IgD-negative memory B cell (primary cell): ENCODE data around the gene HYAL1. TPM values are rescaled to one million over a fixed set of nuclear protein-coding genes. Genes with fewer than 3 reads are reported as not detected.
A peak's percentile ranks its signal among the peaks of the same experiment; 100 is the strongest.

Experiments
- H3K27ac Mint-ChIP-seq, 3 donors: one replicate each; pipeline ENCODE4 v1.8.0; 2020 to 2022; ENCODE audit warnings: mild to moderate bottlenecking in 3 of 3, mixed read lengths in 3 of 3, moderate library complexity in 1 of 3
- H3K27me3 Mint-ChIP-seq: one replicate; pipeline ENCODE4 v1.8.0; 2021; ENCODE audit warnings: mixed read lengths
- H3K36me3 Mint-ChIP-seq: one replicate; pipeline ENCODE4 v1.8.0; 2020; ENCODE audit warnings: mild to moderate bottlenecking, mixed read lengths
- H3K4me1 Mint-ChIP-seq, 3 donors: one replicate each; pipeline ENCODE4 v1.8.0; 2020 to 2022; ENCODE audit warnings: mixed read lengths in 3 of 3, mild to moderate bottlenecking in 1 of 3
- H3K4me3 Mint-ChIP-seq, 4 donors: one replicate each; pipeline ENCODE4 v1.8.0; 2020 to 2022; ENCODE audit warnings: mild to moderate bottlenecking in 4 of 4, mixed read lengths in 4 of 4, moderate library complexity in 3 of 4
- H3K9me3 Mint-ChIP-seq, 3 donors: one replicate each; pipeline ENCODE4 v1.8.0; 2020 to 2021; ENCODE audit warnings: mixed read lengths in 3 of 3, mild to moderate bottlenecking in 1 of 3
- polyA plus RNA-seq: library from polyadenylated mRNA; unstranded; fragments of 300-500 nt; fragmentation: Illumina TruSeq; gene quantifications from one replicate; pipeline ENCODE4 v1.2.3, GENCODE V29; 2021

HYAL1 gene
- polyA plus RNA-seq, 1 donor from 2014 or later, result 0.14 TPM

DNA sequence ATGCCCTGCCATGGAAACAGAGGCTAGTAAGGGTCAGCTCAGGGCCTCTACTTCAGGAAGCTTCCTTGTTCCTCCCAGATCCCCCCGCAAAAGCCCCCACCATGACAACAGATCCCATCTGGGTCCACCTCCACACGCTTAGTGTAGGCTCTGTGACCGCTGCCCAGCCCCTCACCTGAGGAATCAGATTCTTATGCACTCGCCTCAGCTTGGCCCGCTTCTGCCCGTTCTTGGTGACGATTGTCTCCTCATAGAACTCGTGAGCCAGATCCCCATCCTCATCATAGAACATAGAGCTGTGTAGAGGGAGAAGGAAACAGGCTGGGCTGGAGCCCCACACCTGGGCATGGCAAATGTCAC is 22.8 kb upstream of the HYAL1 start:
- Mint-ChIP-seq H3K36me3 (no peaks in the 10 kb centered on the region), H3K27me3 (no peaks in the 10 kb centered on the region), H3K27ac (no peak overlapping the region), H3K4me1 (peaks cover 11 to 19% (median 17%) of the 10 kb centered on the region in 3 donors), H3K4me3 (peak overlapping the region in 2 of 4 donors; percentile 81 to 92), H3K9me3 (no peaks in the 10 kb centered on the region)

DNA sequence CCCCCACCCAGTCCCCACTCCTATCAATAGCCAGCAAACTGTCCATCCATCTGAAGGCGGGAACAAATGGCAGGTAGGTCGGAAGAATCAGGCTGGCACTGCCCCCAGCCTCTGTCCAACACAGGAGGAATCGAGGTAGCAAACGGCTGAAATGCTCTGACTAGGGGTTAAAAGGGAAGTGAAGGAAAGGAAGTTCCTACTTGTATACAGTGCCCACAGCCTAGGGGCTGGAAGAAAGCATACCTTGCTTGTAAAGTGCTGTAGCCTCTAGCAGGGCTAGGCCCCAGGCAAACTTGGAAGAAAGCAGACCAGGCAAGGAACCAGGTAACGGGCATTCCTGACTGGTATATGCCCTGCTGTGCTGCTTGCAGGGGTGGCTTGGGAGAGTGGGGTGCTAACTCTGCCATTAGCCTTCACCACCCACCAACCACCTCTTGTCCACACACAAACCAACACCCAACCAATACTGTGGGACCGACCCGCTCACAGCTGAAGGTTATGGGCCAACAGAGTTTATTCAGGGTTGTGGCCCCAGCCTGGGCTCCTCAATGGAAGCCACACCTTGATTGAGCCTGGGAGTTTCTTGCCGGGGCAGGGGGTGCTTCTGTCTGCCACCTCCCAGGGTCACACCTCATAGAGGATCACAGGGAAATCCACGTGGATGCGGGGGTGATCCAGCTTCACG is 22.3 kb upstream of the HYAL1 start:
- H3K9me3 Mint-ChIP-seq, result no peaks in the 10 kb centered on the region
- no peaks in the 10 kb centered on the region for H3K36me3 Mint-ChIP-seq
- no peak overlapping the region for H3K27ac Mint-ChIP-seq
- H3K27me3 Mint-ChIP-seq, result no peaks in the 10 kb centered on the region
- peaks cover 11 to 19% (median 19%) of the 10 kb centered on the region in 3 donors for H3K4me1 Mint-ChIP-seq
- peak overlapping the region in 2 of 4 donors; percentile 41 to 92 for H3K4me3 Mint-ChIP-seq

DNA sequence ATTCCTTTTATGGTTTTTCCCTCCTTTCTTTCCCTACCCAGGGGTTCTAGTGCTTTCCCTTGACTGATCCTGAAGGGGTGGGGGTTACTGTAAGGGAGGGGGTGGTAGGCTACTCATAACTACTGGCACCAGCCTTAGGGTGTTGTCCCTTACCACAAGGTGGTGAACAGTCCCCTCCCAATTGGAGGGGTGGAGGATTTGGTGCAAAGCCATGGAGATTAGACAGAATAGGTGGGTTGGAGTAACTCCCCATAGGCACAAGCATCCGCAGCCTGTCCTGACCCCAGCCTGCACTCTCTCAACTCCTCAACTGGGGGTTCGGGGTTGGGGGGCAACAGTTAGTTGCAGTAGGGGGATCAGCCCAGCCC is 21.7 kb upstream of the HYAL1 start:
- Mint-ChIP-seq H3K9me3 (no peaks in the 10 kb centered on the region), H3K27me3 (no peaks in the 10 kb centered on the region), H3K27ac (peak overlapping the region in 1 of 3 donors; percentile 86), H3K4me3 (peak overlapping the region in 2 of 4 donors; percentile 27 to 92), H3K4me1 (peaks cover 14 to 23% (median 22%) of the 10 kb centered on the region in 3 donors), H3K36me3 (no peaks in the 10 kb centered on the region)

DNA sequence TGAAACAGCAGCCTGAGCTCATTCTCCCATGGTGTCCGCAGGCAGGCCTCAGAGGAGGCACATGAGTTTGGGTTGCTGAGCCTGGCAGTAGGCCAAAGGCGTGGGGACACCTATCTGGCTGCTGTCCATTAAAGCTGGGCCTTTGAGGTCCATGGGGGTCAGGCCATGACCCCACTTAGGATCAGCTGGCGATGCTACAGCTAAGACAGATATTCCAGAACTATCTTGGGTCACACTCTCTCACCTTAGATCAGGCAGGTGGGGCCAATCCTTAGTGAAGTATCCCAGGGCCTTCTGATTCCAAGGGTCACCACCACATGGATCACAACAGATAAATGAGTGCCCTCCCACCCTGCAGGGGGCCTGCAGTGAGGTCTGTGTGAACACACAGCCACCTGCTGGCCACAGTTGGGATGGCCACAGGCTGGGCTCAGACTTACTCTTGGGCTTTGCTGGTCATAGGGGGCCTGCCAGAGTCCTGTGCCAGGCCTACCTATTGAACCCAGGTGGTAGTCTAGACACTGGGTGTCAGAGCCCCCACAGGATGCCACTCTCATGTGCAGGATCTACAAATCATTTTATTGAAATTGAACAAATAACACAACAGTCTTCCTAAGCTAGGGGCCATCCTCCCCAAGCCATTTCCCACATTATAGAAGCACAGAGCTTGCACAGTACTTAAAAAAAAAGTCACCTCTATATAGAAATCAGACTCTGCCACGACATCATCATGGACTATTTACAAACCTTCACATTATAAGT is 21.2 kb upstream of the HYAL1 start:
- H3K4me1 Mint-ChIP-seq, result peaks cover 17 to 27% (median 26%) of the 10 kb centered on the region in 3 donors
- peak overlapping the region in 3 of 4 donors; percentile 3 to 92 (median 27) for H3K4me3 Mint-ChIP-seq
- peak overlapping the region in 2 of 3 donors; percentile 63 to 86 for H3K27ac Mint-ChIP-seq
- no peaks in the 10 kb centered on the region for H3K27me3 Mint-ChIP-seq
- no peaks in the 10 kb centered on the region for H3K36me3 Mint-ChIP-seq
- H3K9me3 Mint-ChIP-seq, result no peaks in the 10 kb centered on the region

DNA sequence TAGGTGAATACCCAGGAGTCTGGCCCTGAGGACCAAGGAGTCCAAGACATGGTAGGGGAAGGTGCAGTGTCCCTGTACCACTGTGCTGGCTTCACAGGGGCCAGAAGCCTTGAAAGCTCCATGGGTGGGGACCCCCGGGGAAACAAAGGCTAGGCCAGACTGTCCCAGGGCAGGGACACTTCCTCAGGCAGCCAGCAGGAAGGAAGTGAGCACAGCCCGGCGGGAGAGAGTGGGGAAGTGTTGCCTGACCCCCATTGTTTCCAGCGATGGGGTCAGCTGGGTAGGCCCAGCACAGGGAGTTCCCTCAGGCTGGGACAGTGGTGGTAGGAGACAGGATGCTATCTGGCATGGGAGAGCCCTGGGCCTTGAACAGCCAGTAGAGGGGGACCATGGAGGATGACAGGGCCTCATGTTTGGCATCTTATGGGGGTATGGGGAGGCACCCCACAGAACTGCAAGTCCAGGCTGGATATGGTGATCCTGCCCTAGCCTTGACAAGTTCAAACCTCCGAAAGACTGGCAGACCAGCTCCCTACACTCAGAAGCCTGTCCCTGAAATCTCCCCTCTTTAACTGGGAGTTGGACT is 20.3 kb upstream of the HYAL1 start:
- Mint-ChIP-seq H3K36me3 (no peaks in the 10 kb centered on the region), H3K4me3 (peak overlapping the region in 1 of 4 donors; percentile 92), H3K9me3 (no peaks in the 10 kb centered on the region), H3K27me3 (no peaks in the 10 kb centered on the region), H3K4me1 (peaks cover 20 to 34% (median 30%) of the 10 kb centered on the region in 3 donors), H3K27ac (peak overlapping the region in 2 of 3 donors; percentile 53 to 89)

DNA sequence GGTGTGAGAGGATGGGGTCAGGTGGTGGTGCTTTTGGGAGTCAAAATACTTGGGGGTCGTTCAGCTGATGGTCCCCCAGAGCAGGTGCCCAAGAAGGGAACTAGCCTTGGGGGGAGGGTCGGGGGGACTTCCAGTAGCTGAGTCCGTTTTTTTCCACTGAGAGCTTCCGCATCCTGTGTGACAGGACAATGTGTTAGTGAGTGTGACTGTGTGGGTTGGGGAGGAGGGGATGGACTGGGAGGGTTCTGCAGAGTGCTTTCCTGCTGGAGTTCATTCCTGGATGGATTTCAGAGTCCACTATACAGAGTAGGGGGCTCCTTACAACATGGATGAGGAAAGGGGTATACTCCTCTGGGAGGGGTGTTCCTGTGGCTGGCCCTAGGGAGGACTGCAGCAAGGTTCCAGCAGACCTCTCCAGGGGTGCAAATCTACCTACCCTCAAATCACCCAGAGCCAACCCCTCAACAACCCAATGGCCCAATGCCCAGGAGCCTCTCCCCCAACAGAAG is 19.8 kb upstream of the HYAL1 start:
- Mint-ChIP-seq H3K4me1 (peaks cover 17 to 34% (median 28%) of the 10 kb centered on the region in 3 donors), H3K9me3 (no peaks in the 10 kb centered on the region), H3K27ac (peak overlapping the region in 2 of 3 donors; percentile 53 to 89), H3K27me3 (no peaks in the 10 kb centered on the region), H3K4me3 (peak overlapping the region in 2 of 4 donors; percentile 13 to 92), H3K36me3 (no peaks in the 10 kb centered on the region)

DNA sequence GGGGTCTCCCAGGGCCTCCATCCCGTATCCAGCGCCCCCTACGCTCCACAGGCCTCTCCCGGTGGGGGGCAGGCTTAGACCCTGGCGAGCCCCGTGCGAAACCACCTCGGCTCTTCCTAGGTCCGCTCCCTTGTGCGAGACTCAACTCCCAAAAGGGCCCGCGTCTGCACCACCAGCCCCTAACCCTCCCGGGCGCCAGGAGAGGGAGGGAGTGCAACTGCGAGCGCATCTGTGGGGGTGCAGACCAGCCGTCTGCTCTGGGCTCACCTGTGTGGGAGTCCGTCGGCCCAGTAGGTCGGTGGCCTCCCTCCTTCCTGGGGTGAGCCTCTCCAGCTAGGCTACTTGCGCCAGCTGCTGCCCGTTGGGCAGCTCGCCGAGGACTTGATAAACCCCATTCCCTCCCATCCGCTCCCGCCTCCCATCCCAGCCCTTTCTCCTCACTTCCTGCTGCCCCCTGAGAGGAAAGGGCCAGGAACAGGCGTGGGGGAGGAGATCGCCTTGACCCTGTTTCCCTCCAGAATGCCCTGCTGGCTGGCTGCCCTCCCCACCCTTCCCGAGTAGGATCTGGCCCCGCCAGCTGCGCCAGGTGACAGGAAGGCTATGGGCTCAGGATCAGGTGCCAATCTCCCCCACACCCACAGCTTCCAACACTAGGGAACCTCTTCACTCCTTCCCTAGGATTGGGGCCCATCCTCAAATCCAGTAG is 19.2 kb upstream of the HYAL1 start, which contains the start of gene HYAL2:
TSS of gene HYAL2 (minus strand) at position 360 of the 706 bp plus-strand sequence. CDS start 2,256 bp downstream, outside the sequence.
- H3K9me3 Mint-ChIP-seq, result no peaks in the 10 kb centered on the region
- no peaks in the 10 kb centered on the region for H3K36me3 Mint-ChIP-seq
- H3K4me1 Mint-ChIP-seq, result peaks cover 15 to 31% (median 26%) of the 10 kb centered on the region in 3 donors
- H3K27ac Mint-ChIP-seq, result peak within 1 kb of the TSS; percentile 89 to 96 (median 95)
- H3K27me3 Mint-ChIP-seq, result no peaks in the 10 kb centered on the region
- peak within 1 kb of the TSS; percentile 84 to 96 (median 94) for H3K4me3 Mint-ChIP-seq

DNA sequence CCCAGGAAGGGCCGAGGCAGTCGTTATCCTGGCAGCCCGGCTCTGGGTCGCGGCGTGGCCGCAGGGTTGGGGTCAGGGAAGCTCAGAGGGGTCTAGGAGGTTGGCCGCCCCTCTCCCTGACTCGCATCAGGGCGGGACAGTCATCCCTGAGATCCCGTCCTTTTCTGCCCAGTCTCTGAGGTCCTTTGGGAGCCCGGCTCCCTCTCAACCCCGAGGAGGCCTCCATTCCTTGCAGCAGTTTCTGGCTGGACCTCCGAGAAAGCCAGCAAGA is 18.7 kb upstream of the HYAL1 start:
- Mint-ChIP-seq H3K9me3 (no peaks in the 10 kb centered on the region), H3K27ac (peak overlapping the region in 2 of 3 donors; percentile 89 to 95), H3K4me1 (peaks cover 16 to 32% (median 25%) of the 10 kb centered on the region in 3 donors), H3K27me3 (no peaks in the 10 kb centered on the region), H3K36me3 (no peaks in the 10 kb centered on the region), H3K4me3 (peak overlapping the region in 3 of 4 donors; percentile 84 to 95 (median 90))

DNA sequence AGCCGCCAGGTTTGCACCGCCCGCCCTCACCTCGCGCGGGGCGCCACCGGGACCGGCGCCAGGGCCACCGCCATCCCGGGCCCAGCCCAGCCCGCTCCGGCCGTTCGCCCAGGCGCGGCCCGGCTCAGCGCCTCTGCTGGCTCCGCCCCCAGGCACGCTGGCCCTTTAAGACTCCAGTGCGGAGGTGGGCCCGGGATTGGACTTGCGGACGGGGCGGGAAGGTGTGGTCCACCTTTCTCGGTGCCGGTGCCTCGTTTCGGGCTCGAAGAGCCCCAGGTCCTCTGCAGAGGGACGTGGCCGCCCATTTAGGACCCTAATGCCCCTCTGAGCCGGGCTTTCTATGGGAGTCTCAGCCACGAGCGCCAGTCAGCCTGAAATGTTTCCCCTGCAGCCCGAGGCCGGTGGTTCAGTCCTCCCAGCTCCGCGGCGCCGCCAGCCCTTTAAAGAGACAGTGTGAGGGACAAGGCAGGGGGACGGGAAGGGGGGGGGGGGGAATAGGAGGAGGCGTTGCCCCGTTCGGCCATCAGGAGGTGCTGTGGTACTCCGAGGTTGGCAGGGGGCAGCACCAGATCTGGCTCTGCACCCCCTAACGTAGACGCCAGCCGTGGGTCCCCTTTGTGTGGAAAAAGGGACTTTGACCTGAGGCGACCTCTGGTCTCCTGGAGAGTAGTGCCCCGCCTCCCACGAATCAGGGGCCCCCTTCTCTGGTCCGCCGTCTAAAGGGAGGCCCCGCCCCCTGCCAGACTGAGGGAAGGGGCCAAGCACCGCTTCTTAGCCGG is 18.2 kb upstream of the HYAL1 start:
- H3K27ac Mint-ChIP-seq, result peak overlapping the region; percentile 89 to 96 (median 95)
- H3K27me3 Mint-ChIP-seq, result no peaks in the 10 kb centered on the region
- H3K4me1 Mint-ChIP-seq, result peaks cover 21 to 37% (median 26%) of the 10 kb centered on the region in 3 donors

DNA sequence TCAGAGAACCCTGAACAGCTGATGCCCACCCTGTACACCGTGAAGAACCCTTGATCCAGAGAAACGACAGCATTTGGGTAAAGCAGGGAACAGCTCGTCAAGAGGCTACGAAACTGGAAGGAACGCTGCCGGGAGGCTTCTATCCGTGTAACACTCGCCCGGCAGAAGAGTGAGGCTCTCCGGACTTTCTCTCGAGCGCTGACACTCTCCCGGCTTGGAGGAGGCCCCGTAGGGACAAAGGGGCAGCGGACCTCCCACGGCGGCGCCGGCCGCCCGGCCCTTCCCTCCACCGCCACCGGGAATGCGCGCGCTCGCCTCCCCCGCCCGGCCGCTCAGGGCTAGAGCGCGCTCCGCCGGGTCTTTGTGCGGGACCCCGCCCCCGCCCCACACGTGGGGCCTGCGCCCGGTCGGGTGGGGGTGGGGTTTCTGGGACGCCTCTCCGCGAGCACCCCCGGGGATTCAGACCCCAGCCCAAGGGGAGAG is 17.5 kb upstream of the HYAL1 start:
- Mint-ChIP-seq H3K36me3 (peaks cover 2% of the 10 kb centered on the region), H3K27me3 (no peaks in the 10 kb centered on the region), H3K27ac (peak overlapping the region; percentile 33 to 88 (median 82)), H3K4me1 (peaks cover 25 to 41% (median 28%) of the 10 kb centered on the region in 3 donors), H3K9me3 (no peaks in the 10 kb centered on the region), H3K4me3 (peak overlapping the region; percentile 89 to 98 (median 93))

More for the DNA sequence above, 18.2 kb upstream of the HYAL1 start:
- no peaks in the 10 kb centered on the region for H3K9me3 Mint-ChIP-seq
- peak overlapping the region; percentile 84 to 96 (median 92) for H3K4me3 Mint-ChIP-seq
- H3K36me3 Mint-ChIP-seq, result no peaks in the 10 kb centered on the region

DNA sequence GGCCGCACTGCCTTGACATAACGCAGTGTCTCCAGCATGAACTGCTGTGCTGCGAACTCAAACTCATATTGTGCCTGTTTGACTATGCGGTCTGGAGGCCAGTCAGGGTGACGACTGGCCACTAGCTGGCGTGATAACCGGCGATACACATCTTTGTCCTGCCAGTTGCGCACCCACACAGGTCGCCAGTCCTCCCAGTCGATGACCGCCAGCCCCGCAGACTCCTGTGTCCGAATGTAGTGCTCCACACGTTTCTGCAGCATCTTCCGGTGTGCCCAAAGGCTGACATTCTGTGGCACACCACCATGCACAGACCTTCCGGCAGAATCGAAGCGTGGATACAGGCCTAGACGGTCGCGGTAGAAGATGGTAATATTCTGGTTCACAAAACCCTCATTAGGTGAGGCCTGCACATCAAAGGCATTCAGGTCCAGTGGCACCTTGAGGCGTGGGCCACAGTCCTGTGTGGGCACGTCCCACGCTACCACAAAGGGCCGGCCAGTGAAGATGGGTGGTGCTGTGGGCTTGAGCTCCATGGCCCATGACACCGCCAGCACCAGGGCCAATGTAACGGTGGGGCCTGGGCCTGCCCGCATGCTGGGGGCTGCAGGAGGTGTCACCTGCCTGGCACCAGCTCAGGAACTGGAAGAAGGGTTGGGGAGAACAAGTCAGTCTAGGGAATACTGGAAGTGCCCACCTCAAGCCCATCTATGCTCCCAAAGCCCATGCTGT is 16.7 kb upstream of the HYAL1 start:
- H3K4me3 Mint-ChIP-seq, result peak overlapping the region; percentile 89 to 98 (median 93)
- peaks cover 2% of the 10 kb centered on the region for H3K36me3 Mint-ChIP-seq
- peaks cover 25 to 41% (median 28%) of the 10 kb centered on the region in 3 donors for H3K4me1 Mint-ChIP-seq
- H3K27ac Mint-ChIP-seq, result peak overlapping the region; percentile 33 to 88 (median 82)
- no peaks in the 10 kb centered on the region for H3K9me3 Mint-ChIP-seq
- H3K27me3 Mint-ChIP-seq, result no peaks in the 10 kb centered on the region

DNA sequence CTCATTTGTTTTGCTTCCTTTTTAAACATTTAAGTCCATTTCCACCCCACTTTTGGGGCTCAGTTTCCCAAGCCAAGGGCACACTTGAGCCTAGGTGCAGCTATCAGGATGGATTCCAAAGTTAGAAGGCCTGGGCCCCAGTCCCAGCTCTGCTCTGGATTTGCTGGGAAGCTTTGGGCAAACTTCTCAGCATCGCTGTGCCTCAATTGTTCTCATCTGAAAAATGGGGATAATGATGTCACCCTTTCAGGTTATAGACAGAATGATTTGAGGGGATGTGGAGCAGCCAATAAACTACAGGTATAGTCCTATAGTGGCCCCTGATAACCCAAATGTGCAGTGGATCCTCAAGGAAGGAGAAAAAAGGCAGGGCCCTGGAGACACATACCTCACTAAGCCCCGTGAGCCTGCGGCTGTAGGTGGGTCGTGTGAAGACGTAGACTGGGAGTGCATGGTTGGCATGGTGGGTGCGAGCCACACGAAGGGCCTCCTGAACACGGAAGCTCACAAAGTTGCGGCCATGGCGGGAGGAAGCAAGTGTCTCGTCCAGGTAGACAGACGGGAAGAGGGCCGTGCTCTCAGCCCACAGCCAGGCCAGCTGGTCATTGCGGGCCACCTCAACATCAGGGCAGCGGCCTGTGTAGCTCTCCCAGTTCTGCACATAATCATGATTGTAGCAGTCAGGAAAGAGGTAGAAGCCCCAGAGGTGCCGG is 16.0 kb upstream of the HYAL1 start:
- Mint-ChIP-seq H3K9me3 (no peaks in the 10 kb centered on the region), H3K27me3 (no peaks in the 10 kb centered on the region), H3K4me1 (peaks cover 24 to 35% (median 25%) of the 10 kb centered on the region in 3 donors), H3K4me3 (peak overlapping the region in 2 of 4 donors; percentile 48 to 92), H3K27ac (peak overlapping the region in 1 of 3 donors; percentile 82), H3K36me3 (peaks cover 2% of the 10 kb centered on the region)

DNA sequence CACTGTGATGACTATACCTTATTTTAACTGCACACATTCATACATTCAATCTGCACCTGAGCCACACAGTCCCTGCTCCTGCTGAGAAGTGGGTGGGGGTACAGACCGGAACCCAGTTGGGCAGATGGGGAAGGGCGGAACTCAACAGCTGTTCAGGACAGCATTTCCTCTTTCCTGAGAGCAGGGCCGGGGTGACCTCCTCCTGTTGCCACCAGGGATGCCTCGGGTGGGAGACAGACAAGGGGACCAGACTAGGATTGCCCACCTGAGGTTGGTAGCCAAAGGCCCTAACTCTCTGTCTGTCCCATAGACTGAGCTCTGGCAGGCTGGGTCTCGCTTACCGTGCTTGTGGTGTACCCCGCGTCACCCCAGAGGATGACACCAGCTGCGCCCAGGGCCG is 15.2 kb upstream of the HYAL1 start:
- no peaks in the 10 kb centered on the region for H3K27me3 Mint-ChIP-seq
- H3K4me1 Mint-ChIP-seq, result peaks cover 24 to 39% (median 25%) of the 10 kb centered on the region in 3 donors
- H3K9me3 Mint-ChIP-seq, result no peaks in the 10 kb centered on the region
- H3K4me3 Mint-ChIP-seq, result peak overlapping the region in 3 of 4 donors; percentile 52 to 92 (median 78)
- peak overlapping the region in 2 of 3 donors; percentile 73 to 82 for H3K27ac Mint-ChIP-seq
- H3K36me3 Mint-ChIP-seq, result peaks cover 2% of the 10 kb centered on the region
